ENCODE measurements around the gene PLCB3. TPM values are rescaled to one million over a fixed set of nuclear protein-coding genes. Genes with fewer than 3 reads are reported as not detected.

PLCB3 gene
- total and polyA plus RNA-seq, 2 of the 13 experiments (the other 11 are each of a cell fraction or from before 2014, with no cell fraction given), result 7.5 to 13.8 TPM

GRCh38 chr11:64218628-64219353 is 32.5 kb upstream of the PLCB3 start (continued):
- TF ChIP-seq ZGPAT (CRISPR knock-in tag; IDR thresholded peaks at IDR 0.05) (no peak), PAX8 (CRISPR knock-in tag; IDR thresholded peaks at IDR 0.05; ENCODE audit: borderline replicate concordance) (no peak), IKZF5 (CRISPR knock-in tag; IDR thresholded peaks at IDR 0.05) (0 out of 2 replicates have a peak, but pooled peaks have one; percentile 31), HDAC1 (CRISPR knock-in tag; IDR thresholded peaks at IDR 0.05) (peak; percentile 36; the same call in 1 of the 2 replicates), ELF3 (CRISPR knock-in tag; IDR thresholded peaks at IDR 0.05) (peak; percentile 35; the same call in 1 of the 2 replicates), ZSCAN22 (CRISPR knock-in tag; IDR thresholded peaks at IDR 0.05) (no peak), ZNF350 (CRISPR knock-in tag; IDR thresholded peaks at IDR 0.05; ENCODE audit: borderline replicate concordance, low read depth) (no peak), ZFX (CRISPR knock-in tag; IDR thresholded peaks at IDR 0.05; ENCODE audit: low read depth) (peak; percentile 52; the same call in 1 of the 2 replicates), MED1 (CRISPR knock-in tag; IDR thresholded peaks at IDR 0.05) (peak; percentile 26; the same call in 1 of the 2 replicates), ZNF713 (CRISPR knock-in tag; IDR thresholded peaks at IDR 0.05) (no peak), YEATS4 (CRISPR knock-in tag; IDR thresholded peaks at IDR 0.05; ENCODE audit: borderline replicate concordance) (no peak), MIXL1 (CRISPR knock-in tag; IDR thresholded peaks at IDR 0.05) (peak; percentile 44; the same call in 1 of the 2 replicates), GABPA (IDR thresholded peaks at IDR 0.05; ENCODE audit: low read depth, low read length) (no peak), GABPA (CRISPR knock-in tag; IDR thresholded peaks at IDR 0.05; ENCODE audit: low read depth) (peak; percentile 20; the same call in 1 of the 2 replicates), SOX6 (IDR thresholded peaks at IDR 0.05) (no peak), SOX6 (CRISPR knock-in tag; IDR thresholded peaks at IDR 0.05) (peak; percentile 38), CEBPB (IDR thresholded peaks at IDR 0.05; ENCODE audit: borderline replicate concordance, low read depth, low read length) (no peak), ZNF772 (CRISPR knock-in tag; IDR thresholded peaks at IDR 0.05) (no peak), HOXA3 (CRISPR knock-in tag; IDR thresholded peaks at IDR 0.05) (no peak), TBX2 (CRISPR knock-in tag; IDR thresholded peaks at IDR 0.05; ENCODE audit: borderline replicate concordance) (peak; percentile 45; the same call in 1 of the 2 replicates), FOXA1 (IDR thresholded peaks at IDR 0.05) (no peak), FOXA1 (CRISPR knock-in tag; IDR thresholded peaks at IDR 0.05) (peak; percentile 52), FOXA3 (CRISPR knock-in tag; IDR thresholded peaks at IDR 0.05) (peak; percentile 79), ONECUT2 (CRISPR knock-in tag; IDR thresholded peaks at IDR 0.05) (0 out of 2 replicates have a peak, but pooled peaks have one; percentile 65), RBM22 (optimal IDR thresholded peaks at IDR 0.05; ENCODE audit: low read length) (no peak)
- TF ChIP-seq, protein P1, sequence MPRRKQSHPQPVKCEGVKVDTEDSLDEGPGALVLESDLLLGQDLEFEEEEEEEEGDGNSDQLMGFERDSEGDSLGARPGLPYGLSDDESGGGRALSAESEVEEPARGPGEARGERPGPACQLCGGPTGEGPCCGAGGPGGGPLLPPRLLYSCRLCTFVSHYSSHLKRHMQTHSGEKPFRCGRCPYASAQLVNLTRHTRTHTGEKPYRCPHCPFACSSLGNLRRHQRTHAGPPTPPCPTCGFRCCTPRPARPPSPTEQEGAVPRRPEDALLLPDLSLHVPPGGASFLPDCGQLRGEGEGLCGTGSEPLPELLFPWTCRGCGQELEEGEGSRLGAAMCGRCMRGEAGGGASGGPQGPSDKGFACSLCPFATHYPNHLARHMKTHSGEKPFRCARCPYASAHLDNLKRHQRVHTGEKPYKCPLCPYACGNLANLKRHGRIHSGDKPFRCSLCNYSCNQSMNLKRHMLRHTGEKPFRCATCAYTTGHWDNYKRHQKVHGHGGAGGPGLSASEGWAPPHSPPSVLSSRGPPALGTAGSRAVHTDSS (CRISPR knock-in tag; conservative IDR thresholded peaks at IDR 0.05), result no peak
- TF ChIP-seq, protein P2, sequence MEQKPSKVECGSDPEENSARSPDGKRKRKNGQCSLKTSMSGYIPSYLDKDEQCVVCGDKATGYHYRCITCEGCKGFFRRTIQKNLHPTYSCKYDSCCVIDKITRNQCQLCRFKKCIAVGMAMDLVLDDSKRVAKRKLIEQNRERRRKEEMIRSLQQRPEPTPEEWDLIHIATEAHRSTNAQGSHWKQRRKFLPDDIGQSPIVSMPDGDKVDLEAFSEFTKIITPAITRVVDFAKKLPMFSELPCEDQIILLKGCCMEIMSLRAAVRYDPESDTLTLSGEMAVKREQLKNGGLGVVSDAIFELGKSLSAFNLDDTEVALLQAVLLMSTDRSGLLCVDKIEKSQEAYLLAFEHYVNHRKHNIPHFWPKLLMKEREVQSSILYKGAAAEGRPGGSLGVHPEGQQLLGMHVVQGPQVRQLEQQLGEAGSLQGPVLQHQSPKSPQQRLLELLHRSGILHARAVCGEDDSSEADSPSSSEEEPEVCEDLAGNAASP (CRISPR knock-in tag; IDR thresholded peaks at IDR 0.05; ENCODE audit: borderline replicate concordance), result no peak
